K562 (cell line): ENCODE measurements around the gene KLHDC2.

Source experiments
- EZH2 ChIP-seq: IDR thresholded peaks from 2 replicates; pipeline ENCODE4 v1.6.1; 2012; ENCODE audit warnings: low read depth, mild to moderate bottlenecking, inconsistent platforms, low read length, borderline replicate concordance
- HDAC6 ChIP-seq: IDR thresholded peaks from 2 replicates; pipeline ENCODE4 v1.6.1; 2012; ENCODE audit warnings: low read depth, mild to moderate bottlenecking, control low read depth, inconsistent platforms, low read length, moderate library complexity
- HNRNPUL1 ChIP-seq: fragments of 200-400 bp; formaldehyde crosslinking; IDR thresholded peaks from 2 replicates; pipeline ENCODE4 v1.6.1; 2017; ENCODE audit warnings: low read length
- TF ChIP-seq, protein P1 (sequence below), 3 experiments: IDR thresholded peaks in 2 of 3; conservative IDR thresholded peaks in 1 of 3; 2 replicates each; pipeline ENCODE4 v1.5.1; 2011 to 2012; ENCODE audit warnings: low read length in 3 of 3, mild to moderate bottlenecking in 3 of 3, control low read depth in 2 of 3, improper control_type of control experiment in 1 of 3, inconsistent platforms in 1 of 3, low read depth in 1 of 3, mixed read lengths in 1 of 3, moderate library complexity in 1 of 3; ENCODE audit not compliant: insufficient read depth in 2 of 3

DNA sequence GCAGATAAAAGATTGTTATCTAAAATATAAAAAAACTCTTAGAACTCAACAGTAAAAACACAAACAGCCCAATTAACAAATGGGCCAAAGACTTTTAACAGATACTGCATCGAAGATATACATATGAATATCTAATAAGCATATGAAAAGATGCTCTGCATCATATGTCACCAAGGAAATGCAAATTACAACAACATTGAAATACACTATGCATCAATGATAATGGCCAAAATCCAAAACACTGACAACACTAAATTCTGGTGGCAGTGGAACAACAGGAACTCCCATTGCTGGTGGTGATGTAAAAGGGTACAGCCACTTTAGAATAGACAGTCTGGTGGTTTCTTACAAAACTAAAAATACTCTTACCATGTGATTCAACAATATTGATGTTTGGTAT is 40.8 kb downstream of the KLHDC2 start:
- TF ChIP-seq HDAC6 (no peak), HNRNPUL1 (no peak), EZH2 (no peak)
- TF ChIP-seq, protein P1, sequence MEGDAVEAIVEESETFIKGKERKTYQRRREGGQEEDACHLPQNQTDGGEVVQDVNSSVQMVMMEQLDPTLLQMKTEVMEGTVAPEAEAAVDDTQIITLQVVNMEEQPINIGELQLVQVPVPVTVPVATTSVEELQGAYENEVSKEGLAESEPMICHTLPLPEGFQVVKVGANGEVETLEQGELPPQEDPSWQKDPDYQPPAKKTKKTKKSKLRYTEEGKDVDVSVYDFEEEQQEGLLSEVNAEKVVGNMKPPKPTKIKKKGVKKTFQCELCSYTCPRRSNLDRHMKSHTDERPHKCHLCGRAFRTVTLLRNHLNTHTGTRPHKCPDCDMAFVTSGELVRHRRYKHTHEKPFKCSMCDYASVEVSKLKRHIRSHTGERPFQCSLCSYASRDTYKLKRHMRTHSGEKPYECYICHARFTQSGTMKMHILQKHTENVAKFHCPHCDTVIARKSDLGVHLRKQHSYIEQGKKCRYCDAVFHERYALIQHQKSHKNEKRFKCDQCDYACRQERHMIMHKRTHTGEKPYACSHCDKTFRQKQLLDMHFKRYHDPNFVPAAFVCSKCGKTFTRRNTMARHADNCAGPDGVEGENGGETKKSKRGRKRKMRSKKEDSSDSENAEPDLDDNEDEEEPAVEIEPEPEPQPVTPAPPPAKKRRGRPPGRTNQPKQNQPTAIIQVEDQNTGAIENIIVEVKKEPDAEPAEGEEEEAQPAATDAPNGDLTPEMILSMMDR (IDR thresholded peaks at IDR 0.05 in 2 of 3, conservative IDR thresholded peaks at IDR 0.05 in 1 of 3; ENCODE audit: insufficient read depth in 2 of 3, low read depth in 1 of 3, low read length in 3 of 3) = no peak
